Upper lobe of left lung (tissue), 6 donors: ENCODE results near the gene PTPRN2. TPM values are rescaled to one million over a fixed set of nuclear protein-coding genes. Genes with fewer than 3 reads are reported as not detected.

ENCODE experiments used
- ATAC-seq, 2 donors: fragments of 200-7000 bp; cut with Tn5 transposase; one replicate each; pipeline ENCODE4 v1.9.1; 2022; ENCODE audit warnings: mild to moderate bottlenecking in 2 of 2, moderate library complexity in 2 of 2; ENCODE audit not compliant: low FRiP score in 2 of 2
- DNase-seq, 2 donors: peaks; one replicate each; pipeline ENCODE4 v3.0.0-alpha.2; 2019 to 2020
- H3K27ac ChIP-seq, 4 donors: fragments of 200-600 bp; sonication (generic); one replicate each; pipeline ENCODE4 v1.5.1; 2016 to 2019
- H3K27me3 ChIP-seq, 4 donors: fragments of 200-600 bp; sonication (generic); one replicate each; pipeline ENCODE4 v1.5.1; 2017 to 2019
- H3K36me3 ChIP-seq, 4 donors: fragments of 200-600 bp; sonication (generic); one replicate each; pipeline ENCODE4 v1.5.1; 2016 to 2019
- H3K4me1 ChIP-seq, 4 donors: fragments of 200-600 bp; sonication (generic); one replicate each; pipeline ENCODE4 v1.5.1; 2018 to 2019
- H3K4me3 ChIP-seq, 4 donors: fragments of 200-600 bp; sonication (generic); one replicate each; pipeline ENCODE4 v1.5.1; 2017 to 2019; ENCODE audit warnings: mild to moderate bottlenecking in 2 of 4, moderate library complexity in 1 of 4
- H3K9me3 ChIP-seq, 4 donors: fragments of 200-600 bp; sonication (generic); one replicate each; pipeline ENCODE4 v1.5.1; 2018 to 2019
- EP300 ChIP-seq, 4 donors: sonication (generic); formaldehyde crosslinking; IDR thresholded peaks; one replicate each; pipeline ENCODE4 v1.5.1; 2017; ENCODE audit warnings: antibody characterized with exemption in 4 of 4, control low read depth in 2 of 4
- POLR2A ChIP-seq, 4 donors: fragments of 450-650 bp; IDR thresholded peaks; one replicate each; pipeline ENCODE4 v1.5.1; 2016 to 2017; ENCODE audit warnings: antibody characterized with exemption in 4 of 4, mild to moderate bottlenecking in 2 of 4
- POLR2AphosphoS5 ChIP-seq, 2 donors: sonication (generic); formaldehyde crosslinking; IDR thresholded peaks; one replicate each; pipeline ENCODE4 v1.5.1; 2017; ENCODE audit warnings: antibody characterized with exemption in 2 of 2
- WGBS, 2 donors: methylation state at CpG; one replicate each; pipeline ENCODE4 v1.1.5; 2017 to 2018; 5-methylcytosine and 5-hydroxymethylcytosine counted together
- total RNA-seq, 6 donors: library from RNA; depleted of rRNA in 4 of 6; stranded (reverse); fragments of >200 nt in 4 of 6; gene quantifications; one replicate each; pipeline versions ENCODE4 v1.1.0 to v1.2.1, GENCODE V29; 2016 to 2021
- TF ChIP-seq, protein P1 (sequence below), 6 experiments: fragments of 450-650 bp in 4 of 6; fragments of 200-600 bp in 2 of 6; sonication (generic) in 2 of 6; IDR thresholded peaks; one replicate each; pipeline ENCODE4 v1.5.1; 2016 to 2019; ENCODE audit warnings: antibody characterized with exemption in 6 of 6
- donor health status: DM: no; HTN: no; CAD: no; lungs with moderate emphysema.
- donor health status: DM: no; HTN: yes; CAD: no; lungs with severe emphysema.

The PTPRN2 gene
- total RNA-seq, 6 donors from 2014 or later = 3.3 to 7.9 (median 5.2) TPM

DNA sequence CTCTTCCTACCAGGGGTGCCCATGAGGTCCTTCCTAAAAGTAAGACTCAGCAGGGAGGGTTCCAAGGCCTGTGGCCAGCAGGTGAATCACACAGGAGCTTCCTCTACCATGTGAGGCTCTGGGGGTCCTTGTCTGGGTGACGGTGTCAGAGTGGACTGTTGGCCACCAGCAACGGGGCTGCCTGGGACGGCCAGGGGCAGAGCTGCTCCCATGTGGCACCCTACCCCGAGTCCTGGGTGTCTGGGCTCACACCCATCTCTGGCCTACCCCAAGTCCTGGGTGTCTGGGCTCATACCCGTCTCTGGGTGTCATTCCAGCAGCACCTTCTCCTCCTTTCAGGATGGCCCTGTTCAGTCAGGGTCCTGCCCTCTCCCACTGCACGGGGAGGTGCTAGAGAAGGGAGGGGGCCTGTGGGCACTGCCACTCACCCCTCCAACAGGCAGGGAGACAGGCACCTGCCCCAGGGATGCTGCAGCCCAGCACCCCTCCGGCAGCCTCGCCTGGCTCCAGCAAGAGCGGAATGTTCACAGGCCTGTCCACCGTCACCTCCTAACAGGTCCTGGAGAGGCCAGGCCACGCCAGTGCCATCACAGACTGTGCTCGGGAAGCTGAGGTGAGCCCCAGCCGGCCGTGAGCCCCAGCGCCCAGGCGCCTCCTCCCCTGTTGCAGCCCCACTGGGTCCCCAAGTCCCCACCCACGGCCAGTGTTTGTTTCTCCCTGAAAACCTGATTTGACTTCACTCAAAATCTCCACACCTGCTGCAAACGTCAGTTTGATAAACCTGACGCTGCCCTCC lies 143.7 kb downstream of the PTPRN2 start:
- Histone ChIP-seq H3K27ac (no peak overlapping the region), H3K4me3 (no peak overlapping the region), H3K9me3 (no peaks in the 10 kb centered on the region), H3K36me3 (no peaks in the 10 kb centered on the region), H3K4me1 (no peaks in the 10 kb centered on the region), H3K27me3 (no peaks in the 10 kb centered on the region)
- peak in 1 of 2 donors; percentile 59 for DNase-seq
- WGBS, 2 donors = 87 to 88% methylated on average over 12 to 15 of the region's 19 CpGs
- TF ChIP-seq POLR2AphosphoS5 (IDR thresholded peaks at IDR 0.05) (no peak), POLR2A (IDR thresholded peaks at IDR 0.05) (no peak), EP300 (IDR thresholded peaks at IDR 0.05) (no peak)
- TF ChIP-seq, protein P1, sequence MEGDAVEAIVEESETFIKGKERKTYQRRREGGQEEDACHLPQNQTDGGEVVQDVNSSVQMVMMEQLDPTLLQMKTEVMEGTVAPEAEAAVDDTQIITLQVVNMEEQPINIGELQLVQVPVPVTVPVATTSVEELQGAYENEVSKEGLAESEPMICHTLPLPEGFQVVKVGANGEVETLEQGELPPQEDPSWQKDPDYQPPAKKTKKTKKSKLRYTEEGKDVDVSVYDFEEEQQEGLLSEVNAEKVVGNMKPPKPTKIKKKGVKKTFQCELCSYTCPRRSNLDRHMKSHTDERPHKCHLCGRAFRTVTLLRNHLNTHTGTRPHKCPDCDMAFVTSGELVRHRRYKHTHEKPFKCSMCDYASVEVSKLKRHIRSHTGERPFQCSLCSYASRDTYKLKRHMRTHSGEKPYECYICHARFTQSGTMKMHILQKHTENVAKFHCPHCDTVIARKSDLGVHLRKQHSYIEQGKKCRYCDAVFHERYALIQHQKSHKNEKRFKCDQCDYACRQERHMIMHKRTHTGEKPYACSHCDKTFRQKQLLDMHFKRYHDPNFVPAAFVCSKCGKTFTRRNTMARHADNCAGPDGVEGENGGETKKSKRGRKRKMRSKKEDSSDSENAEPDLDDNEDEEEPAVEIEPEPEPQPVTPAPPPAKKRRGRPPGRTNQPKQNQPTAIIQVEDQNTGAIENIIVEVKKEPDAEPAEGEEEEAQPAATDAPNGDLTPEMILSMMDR (IDR thresholded peaks at IDR 0.05) = no peak
- ATAC-seq = peak in 1 of 2 donors; percentile 17

DNA sequence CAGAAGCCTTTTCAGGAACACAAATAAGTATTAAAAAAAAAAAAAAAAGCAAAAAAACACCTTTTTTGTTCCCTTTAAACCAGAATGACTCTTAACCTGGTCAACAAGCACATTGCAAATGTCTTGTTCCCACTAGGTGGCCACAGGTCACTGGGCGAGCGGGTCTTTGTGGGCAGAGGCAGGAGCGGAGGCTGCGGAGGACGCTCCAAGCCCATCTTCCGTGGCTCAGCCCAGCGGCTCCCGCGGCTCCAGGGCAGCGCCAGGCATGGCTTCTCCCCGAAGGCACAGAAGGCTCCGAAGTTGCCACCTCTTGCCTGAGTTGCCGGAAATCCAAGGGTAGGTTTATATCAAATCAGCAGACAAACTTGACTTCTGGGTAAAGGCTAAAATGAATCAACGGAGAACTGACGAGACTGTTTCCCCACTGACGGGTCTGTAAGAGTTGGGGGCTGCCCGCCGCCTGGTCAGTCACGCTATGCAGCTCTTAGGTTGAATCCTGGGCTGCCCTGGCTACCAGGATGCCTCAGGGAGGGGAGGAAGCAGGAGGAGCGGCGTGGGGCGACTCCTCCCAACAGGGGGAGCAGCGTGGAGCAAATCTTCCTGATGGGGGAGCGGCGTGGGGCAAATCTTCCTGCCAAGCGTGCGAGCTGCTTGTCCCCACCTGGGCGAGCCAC lies 144.5 kb downstream of the PTPRN2 start:
- Histone ChIP-seq H3K27ac (no peak overlapping the region), H3K4me3 (no peak overlapping the region), H3K9me3 (no peaks in the 10 kb centered on the region), H3K27me3 (no peaks in the 10 kb centered on the region), H3K36me3 (no peaks in the 10 kb centered on the region), H3K4me1 (no peaks in the 10 kb centered on the region)
- no peak for ATAC-seq
- DNase-seq = peak in 1 of 2 donors; percentile 49
- TF ChIP-seq POLR2A (IDR thresholded peaks at IDR 0.05) = no peak
- 85 to 87% methylated on average over 21 to 28 of the region's 28 CpGs for WGBS, 2 donors

DNA sequence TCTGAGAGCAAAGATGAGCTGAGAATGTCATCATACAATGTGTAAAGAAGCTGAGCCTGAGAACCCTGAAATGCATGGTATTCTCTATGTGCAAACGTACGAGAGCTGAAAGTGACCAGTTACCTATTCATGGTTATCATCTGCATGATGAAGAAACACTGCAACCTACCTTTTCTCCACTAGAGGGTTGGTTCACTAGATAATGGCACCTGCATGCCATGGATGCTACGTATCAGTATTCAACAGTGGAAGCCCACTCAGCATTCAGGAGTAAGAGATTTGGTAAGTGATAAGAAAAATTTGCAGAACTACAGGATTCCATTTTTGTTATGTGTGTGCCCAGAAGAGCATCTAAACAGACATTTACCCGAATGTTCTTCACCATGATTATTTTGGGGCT lies 145.4 kb downstream of the PTPRN2 start:
- no peak for DNase-seq
- 62 to 70% methylated on average over 4 of the region's 4 CpGs for WGBS, 2 donors
- TF ChIP-seq, protein P1 (IDR thresholded peaks at IDR 0.05) = peak in 1 of 6 experiments; percentile 32
- no peak for TF ChIP-seq POLR2A (IDR thresholded peaks at IDR 0.05)

DNA sequence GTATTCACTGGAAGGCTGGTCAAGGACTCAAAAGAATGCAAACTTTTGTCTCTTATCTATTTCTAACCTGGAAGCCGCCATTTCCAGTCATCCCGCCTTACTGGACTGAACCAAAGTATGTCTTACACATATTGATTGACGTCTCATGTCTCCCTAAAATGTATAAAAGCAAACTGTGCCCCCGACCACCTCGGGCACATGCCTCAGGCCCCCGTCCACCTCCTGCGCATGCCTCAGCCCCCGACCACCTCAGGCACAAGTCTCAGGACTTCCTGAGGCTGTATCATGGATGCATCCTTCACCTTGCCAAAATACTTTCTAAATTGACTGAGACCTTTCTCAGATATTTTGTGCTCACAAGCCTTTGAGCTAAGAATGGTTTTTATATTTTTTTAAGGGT lies 148.6 kb downstream of the PTPRN2 start:
- Histone ChIP-seq H3K4me1 (no peaks in the 10 kb centered on the region), H3K36me3 (no peaks in the 10 kb centered on the region), H3K9me3 (no peaks in the 10 kb centered on the region), H3K4me3 (no peak overlapping the region), H3K27ac (no peak overlapping the region), H3K27me3 (no peaks in the 10 kb centered on the region)
- no peak for ATAC-seq
- DNase-seq = no peak
- TF ChIP-seq, protein P1 (IDR thresholded peaks at IDR 0.05) = no peak
- TF ChIP-seq EP300 (IDR thresholded peaks at IDR 0.05) = no peak
- no peak for TF ChIP-seq POLR2A (IDR thresholded peaks at IDR 0.05)
- TF ChIP-seq POLR2AphosphoS5 (IDR thresholded peaks at IDR 0.05) = no peak
- 80 to 84% methylated on average over 8 of the region's 8 CpGs for WGBS, 2 donors

More for the DNA sequence above, 145.4 kb downstream of the PTPRN2 start:
- Histone ChIP-seq H3K4me3 (no peak overlapping the region), H3K36me3 (no peaks in the 10 kb centered on the region), H3K27ac (no peak overlapping the region), H3K4me1 (no peaks in the 10 kb centered on the region), H3K27me3 (no peaks in the 10 kb centered on the region), H3K9me3 (no peaks in the 10 kb centered on the region)
- ATAC-seq = no peak

DNA sequence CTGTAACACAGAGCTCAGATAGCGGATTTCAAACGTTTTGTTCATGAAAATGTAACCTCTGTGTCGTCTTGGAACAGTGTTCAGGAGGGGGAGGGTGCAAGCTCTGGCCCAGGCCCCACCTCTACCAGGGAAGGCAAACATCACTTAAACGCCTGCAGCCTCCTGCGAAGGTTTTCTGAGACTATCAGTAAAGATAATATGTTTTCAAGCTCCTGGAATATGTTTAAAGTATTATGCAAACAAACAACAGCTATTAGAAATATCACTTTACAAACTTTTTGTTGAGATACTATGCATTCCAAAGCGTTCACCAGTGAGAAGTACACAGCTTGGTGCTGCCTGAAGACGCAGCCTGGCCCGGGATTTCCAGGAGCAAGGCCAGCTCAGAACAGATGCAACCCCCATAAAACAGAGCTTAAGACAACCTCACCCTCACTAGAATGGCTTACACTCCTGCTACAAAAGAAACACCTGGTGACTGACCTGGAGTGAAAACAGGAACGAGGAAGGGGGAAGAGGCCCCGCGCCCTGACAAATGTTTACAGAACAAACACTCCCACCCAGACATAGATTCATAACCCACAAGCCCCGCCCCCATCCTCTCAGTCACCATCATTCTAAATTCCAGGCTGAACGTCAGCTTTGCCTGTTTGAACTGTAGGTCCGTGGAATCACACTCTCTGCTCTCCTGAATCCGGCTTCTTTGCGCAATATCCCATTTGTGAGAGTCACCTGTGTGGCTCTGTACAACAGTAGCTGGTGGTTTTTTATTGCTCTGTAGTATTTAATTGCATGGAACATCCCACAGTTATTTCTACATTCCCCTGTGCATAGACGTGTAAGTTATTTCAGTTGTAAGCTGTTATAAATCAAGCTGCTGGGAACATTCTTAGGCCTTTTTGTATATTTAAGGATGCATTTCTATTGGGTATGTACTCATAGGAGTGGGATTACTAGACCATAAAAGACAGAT lies 155.0 kb downstream of the PTPRN2 start:
- TF ChIP-seq, protein P1 (IDR thresholded peaks at IDR 0.05) = no peak
- TF ChIP-seq EP300 (IDR thresholded peaks at IDR 0.05) (peak in 1 of 4 donors; percentile 18), POLR2A (IDR thresholded peaks at IDR 0.05) (no peak), POLR2AphosphoS5 (IDR thresholded peaks at IDR 0.05) (no peak)
- Histone ChIP-seq H3K27me3 (no peaks in the 10 kb centered on the region), H3K36me3 (no peaks in the 10 kb centered on the region), H3K27ac (peak overlapping the region in 2 of 4 donors; percentile 16 to 17), H3K4me3 (no peak overlapping the region), H3K9me3 (no peaks in the 10 kb centered on the region), H3K4me1 (peaks cover 0 to 12% (median 6%) of the 10 kb centered on the region in 4 donors)
- ATAC-seq (peak; percentile 34 to 73), DNase-seq (peak in 1 of 2 donors; percentile 58)
- 29% methylated on average over 17 of the region's 17 CpGs for WGBS, 2 donors
